Colon (tissue), 2 donors: ENCODE data around the gene ONECUT3.
"Not testable (repeated sequence)": the region's sequence is repeated elsewhere in the genome, so short reads cannot be mapped to it uniquely, and the experiment has no call there.

Experiments
- FAIRE-seq: peaks from 2 replicates; lab custom pipeline; 2012; peaks lifted over from hg19 to GRCh38; lab: Jason Lieb, UNC
- donor health status: control.
- donor health status: control.

The ONECUT3 gene

DNA sequence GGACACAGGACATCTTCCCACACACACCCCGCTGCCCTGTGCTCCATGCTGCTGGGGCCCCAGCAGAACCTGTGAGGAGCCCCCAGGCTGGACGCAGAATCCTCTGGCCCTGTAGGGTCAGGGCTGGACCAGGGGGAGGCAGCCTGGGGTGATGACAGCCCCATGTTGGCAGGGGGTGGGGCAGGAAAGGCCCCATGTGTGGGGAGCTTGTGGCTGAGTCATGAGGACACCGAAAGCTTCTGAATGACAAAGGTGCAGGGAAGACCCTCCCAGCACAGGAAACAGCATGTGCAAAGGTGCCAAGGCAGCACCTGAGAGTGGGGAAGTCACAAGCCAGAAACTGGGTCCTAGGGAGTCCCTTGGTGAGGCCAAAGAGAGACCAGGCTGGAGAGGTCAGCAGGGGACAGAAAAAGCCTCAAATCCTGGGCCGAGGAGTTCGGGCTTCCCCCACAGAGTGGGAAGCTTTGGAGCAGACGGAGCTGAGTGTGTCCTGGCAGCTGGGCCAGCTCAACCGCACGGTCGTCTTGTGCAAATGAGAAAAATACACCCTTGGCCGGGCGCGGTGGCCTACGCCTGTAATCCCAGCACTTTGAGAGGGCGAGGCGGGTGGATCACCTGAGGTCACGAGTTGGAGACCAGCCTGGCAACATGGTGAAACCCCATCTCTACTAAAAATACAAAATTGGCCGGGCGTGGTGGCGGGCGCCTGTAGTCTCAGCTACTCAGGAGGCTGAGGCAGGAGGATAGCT lies 41.3 kb downstream of the ONECUT3 start:
- no peak for FAIRE-seq

DNA sequence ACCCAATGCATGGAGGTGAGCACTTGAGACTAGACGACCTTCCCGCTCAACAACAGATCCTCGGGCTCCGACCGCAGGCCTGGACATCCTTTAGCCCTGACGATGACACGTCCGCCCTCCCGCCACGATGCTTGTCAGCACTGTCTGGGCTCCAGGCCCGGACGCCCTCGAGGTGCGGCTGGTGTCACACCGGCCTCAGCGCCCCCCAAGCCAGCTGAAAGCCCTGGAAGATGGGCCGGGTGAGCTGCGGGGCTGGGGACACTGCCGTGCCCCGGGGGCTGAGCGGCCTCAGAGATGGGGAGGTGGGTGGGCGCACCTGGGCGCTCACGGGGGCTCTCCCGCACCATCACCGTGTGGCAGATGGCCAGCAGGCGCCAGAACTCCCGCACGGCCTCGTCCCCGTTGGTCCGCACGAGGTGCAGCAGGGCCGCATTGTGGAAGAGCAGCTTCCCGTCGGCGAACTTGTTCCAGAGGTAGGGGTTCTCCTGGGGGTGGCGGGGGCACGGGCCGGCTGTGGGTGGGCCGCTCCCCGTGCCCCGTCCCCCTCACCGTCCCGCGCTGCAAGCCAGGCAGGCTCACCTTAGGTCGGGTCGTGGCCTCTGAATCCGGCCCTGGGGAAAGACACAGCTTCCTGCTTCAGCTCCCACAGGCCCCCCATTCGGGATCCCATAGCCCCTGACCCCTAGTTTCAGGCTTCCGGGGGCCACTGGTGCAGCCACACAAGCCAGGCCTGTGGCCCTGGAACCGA lies 43.3 kb downstream of the ONECUT3 start:
- no peak for FAIRE-seq

DNA sequence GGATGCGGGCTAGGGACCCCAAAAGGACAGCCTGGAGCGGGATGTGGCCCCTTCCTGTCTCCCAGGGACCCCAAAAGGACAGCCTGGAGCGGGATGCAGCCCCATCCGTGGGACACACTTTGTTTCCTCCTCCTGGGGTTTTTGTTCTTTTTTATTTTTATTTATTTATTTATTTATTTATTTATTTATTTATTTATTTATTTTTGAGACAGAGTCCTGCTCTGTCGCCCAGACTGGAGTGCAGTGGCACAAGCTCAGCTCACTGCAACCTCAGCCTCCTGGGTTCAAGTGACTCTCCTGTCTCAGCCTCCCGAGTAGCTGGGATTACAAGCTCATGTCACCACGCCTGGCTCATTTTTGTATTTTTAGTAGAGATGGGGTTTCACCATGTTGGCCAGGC lies 44.0 kb downstream of the ONECUT3 start:
- not testable (repeated sequence) for FAIRE-seq

DNA sequence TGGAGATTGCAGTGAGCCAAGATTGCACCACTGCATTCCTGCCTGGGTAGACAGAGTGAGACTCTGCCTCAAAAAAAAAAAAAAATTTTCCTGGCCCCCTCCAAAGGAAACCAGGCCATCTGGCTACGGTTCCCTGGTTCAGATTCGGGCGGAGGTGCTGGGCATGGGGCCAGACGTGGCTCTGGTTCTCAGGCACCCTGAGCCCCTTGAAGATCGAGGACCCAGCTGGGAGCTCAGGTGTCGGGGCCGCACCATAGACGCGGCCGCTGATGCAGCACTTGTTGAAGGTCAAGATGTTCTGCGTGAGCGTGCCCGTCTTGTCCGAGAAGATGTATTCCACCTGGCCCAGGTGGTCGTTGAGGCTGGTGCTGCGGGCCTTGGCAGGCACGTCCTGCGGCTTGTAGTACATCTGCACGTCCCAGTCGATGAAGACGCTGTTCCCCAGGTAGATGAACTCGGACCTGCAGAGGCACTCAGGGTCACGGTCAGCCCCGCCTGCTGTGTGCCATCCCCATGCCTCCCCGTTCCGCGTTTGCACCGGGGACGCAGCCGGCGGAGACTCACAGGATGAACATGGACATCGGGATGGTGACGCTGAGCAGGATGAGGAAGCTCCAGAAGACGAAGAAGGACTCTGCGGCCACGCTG lies 46.5 kb downstream of the ONECUT3 start:
- FAIRE-seq = no peak

DNA sequence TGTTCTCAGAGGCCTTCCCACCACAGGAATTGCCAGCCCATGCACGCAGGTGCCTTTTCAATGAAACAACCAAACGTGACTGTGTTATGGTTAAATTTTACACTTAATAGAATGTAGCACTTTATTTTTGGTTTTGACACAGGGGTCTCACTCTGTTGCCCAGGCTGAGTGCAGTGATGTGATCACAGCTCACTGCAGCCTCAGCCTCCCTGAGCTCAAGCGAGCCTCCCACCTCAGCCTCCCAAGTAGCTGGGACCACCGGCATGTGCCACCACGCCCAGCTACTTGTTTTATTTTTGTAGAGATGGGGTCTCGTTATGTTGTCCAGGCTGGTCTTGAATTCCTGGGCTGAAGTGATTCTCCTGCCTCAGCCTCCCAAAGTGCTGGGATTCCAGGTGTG lies 51.6 kb downstream of the ONECUT3 start:
- no peak for FAIRE-seq

DNA sequence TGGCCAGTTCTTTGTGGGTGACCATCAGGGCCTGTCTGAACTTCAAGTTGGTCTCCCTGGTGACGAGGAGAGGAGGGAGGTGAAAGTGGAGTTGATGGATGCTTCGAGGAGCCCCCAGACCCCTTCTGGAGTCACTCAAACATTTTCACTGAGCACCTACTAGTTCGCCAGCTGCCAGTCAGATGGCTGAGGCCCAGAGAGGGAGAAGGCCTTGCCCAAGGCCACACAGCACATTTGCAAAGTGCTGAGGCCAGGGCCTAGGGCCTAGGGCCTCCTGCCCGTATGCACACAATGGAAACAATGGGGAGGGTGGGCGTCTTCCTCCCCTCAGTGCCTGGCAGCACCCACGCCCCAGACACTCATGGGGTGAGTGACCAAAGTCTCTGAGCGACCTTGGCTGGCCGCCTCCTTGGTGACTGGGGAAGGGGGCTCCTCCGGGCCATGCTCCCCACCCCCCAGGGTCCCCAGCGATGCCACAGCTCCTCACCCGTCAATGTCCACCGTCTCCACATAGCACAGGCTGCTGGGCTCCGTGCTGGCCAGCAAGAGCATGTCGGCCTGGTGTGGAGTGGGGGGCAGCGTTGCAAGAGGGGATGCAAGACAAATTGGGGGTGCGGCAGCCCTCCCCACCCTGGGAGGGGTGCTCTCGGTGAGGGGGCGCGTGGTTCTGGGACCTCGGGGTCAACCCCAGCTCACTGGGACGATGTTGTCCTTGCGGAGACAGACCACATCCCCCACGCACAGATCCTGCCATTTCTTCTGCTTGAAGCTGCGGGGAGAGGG lies 52.3 kb downstream of the ONECUT3 start:
- FAIRE-seq = no peak

DNA sequence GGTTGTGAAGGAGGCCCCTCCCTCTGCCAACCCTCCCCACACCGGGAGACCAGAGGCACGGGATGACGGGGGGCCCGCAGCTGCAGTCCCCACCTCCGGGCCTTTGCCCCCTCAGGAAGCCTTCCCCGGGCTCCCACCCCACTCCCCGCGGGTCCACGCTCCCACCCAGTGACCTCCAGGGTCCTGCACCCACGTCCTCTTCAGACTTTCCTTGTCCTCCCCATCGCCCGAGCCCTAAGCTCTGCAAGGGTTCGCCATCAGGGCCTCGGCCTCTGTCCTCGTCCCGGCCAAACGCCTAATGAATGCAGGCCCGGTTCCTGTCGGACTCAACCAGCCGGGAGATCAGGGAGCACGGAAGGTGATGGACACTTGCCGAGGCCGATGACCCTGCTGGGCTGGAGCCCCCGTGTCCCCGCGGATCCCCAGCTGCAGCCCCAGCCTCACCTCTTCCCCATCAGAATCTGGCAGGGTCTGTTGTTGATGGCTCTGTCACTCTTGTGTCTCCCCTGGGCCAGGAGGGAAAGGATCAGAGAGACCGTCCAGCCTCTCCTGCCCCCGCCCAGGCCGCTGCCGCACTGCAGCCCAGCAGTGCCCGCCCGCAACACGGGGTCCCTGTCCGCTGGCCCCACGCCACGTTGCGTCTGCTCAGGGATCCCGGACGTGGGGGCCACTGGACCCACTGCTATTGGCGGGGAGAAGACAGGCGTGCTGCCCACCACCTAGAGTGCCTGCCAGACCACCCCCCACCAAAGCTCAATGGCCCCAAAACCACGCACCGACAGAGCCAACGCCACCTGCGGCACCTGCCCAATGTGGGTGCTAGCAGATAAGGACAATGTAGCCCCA lies 53.1 kb downstream of the ONECUT3 start:
- FAIRE-seq = no peak

DNA sequence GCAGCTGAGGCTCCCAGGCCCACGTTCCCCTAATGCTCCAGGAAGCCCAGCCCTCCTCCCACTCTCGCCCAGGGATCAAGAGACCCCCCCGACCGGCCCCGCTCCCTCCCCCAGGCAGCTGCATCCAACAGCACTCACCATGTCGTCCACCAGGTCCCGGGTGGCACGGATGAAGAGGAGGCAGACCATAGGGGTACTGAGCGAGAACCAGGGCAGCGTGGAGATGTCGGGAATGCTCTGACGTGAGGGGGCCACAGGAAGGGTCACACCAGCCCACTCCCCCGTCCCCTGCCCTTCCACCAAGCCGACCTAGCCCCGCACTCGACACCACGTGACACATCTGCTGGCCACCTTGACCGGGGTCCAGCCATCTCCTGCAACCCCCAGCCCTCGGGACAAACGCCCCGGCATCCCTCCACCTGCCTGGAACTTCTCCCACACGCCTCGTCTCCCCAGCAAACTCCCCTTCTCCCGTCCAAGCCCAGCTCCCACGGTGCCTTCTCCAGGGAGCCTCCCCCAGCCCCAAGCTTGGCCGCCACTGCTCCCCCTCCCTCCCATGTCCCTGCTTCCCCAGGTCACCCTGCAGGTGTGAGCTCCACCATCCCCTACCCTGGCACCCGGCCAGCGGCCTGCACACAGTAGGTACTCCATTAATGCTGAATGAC lies 53.9 kb downstream of the ONECUT3 start:
- no peak for FAIRE-seq

DNA sequence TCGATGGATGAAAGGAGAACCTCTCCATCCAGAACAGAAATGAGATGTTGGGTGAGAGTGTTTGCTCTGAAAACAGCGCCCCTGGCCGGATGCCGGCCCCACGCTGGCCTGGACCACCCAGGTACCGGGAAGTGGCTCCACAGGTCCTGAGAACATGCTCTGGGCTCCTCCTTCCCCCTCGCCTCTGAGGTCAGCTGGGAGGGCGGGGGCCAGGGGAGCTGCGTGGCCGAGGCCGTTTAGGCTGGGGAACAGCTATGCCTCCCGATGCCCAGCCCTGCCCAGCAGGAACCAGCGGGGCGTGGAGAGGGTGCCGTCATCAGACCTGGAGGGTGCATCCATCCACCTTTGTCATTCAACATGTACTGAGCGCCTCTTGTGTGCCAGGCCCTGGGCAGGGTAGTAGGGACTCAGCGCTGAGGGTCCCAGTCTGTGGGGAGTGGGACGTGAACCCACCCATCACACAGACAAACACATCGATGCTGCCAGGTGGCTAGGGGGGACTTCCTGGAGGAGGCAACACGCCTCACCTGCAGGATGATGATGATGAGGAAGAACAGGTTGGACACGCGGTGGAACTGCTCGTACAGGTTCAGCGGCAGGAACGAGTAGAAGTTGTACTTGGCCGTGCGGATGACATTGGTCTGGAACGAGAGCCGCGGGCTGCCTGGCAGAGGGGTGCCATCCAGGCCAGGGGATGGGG lies 54.5 kb downstream of the ONECUT3 start:
- FAIRE-seq = no peak

DNA sequence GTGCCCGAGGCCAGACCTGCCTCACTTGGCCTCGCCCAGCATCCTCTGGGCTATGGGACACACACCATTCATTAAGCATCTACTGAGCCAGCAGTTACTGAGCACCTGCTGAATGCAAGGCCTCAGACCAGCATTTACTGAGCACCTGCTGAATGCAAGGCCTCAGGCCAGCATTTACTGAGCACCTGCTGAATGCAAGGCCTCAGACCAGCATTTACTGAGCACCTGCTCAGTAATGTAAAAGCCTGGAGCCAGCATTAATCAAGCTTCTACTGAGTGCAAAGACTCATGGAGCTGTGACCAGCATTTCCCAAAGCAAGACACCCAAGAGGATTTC lies 55.1 kb downstream of the ONECUT3 start:
- FAIRE-seq = no peak

DNA sequence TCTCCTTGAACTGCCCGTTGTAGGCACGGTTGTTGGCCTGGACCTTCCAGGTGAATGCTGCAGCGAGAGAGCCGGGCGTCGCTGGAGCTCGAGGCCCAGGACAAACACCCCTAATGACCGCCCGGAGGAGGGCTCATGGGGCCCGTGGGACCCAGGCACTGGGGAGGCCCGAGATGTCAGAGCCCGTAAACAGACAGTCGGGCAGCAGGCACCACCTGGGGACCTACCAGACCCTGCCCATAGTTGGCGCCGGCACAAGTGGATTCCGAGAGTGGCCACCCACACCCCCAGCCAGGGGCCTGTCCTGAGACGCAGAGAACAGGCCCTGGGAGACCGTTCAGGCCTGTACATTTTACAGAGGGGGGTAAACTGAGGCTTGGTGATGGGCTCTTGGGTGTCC lies 56.4 kb downstream of the ONECUT3 start:
- FAIRE-seq = no peak

DNA sequence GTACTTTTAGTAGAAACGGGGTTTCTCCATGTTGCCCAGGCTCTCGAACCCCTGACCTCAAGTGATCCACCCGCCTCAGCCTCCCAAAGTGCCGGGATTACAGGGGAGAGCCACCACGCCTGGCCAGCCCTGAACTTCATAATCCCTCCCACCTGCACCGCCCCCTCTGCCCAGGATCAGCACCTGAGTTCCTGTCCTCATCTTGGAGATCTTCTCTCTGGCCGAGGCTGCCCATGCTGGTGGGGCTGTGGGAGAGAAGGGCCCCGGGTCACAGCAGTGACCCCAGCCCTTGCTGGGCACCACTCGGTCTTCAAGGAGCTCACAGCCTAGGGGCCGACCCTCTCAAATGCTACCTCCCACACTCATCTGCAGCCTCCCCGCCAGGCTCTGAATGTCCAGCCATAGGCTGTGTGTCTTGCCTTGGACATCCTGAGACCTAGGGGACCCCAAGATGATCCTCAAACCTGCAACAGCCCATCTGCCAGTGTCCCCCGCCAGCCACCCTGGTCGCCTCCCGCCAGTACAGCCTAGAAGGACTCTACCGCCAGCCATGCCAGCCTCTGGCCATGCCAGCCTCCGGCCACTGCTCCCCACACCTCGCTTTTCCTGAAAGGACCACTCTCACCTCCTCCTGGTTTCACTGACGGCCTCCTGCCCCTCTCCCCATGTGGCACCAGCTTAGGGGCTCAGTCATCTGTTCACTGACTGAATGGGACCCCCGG lies 57.3 kb downstream of the ONECUT3 start:
- FAIRE-seq = no peak

DNA sequence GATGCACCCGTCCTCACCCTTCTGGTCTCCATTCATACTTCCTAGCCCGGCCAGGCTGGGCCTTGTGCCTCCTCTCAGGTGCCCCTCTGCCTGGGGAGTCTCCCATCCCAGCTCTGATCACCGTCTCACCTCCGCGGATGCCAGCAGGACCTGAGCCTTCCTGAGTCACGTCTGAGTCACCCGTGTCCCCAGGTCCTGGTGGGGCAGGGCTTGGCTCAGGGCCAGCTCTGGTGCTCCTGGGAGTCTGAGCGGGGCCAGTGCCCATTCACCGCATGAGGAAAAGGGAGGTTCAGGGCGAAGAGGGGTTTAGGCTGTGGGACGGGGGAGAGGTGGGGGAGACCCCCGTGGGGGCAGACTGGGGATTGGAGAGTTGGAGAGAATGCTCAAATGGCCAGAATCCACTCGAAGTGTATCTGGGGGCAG lies 58.2 kb downstream of the ONECUT3 start:
- no peak for FAIRE-seq

DNA sequence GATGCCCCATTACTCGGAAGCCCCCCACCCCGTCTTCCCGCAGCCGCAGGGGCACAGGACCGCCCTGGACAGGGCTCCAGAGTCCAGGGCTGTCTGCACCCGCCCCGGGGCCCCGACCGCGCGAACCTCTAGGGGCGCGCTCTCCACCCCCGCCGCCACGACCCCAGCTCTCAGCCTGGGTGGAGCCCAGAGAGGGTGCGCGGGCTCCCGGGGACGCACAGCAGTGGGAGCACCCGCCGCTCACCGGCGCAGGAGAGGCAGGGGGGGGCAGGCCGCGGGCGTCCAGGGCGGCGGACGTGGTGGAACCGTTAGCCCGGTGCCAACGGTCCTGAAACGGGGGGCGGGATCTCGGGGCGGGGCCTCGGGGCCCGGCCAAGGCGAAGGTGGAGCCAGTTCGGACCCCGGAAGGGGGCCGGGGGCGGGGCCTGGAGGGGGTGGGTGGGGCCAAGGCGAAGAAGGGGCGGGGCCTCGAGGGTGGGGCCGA lies 58.7 kb downstream of the ONECUT3 start, which contains the start of gene ATP8B3:
TSS of gene ATP8B3 (minus strand) at position 335 of the 484 bp plus-strand sequence. CDS start 540 bp downstream, outside the sequence.
- no peak for FAIRE-seq

DNA sequence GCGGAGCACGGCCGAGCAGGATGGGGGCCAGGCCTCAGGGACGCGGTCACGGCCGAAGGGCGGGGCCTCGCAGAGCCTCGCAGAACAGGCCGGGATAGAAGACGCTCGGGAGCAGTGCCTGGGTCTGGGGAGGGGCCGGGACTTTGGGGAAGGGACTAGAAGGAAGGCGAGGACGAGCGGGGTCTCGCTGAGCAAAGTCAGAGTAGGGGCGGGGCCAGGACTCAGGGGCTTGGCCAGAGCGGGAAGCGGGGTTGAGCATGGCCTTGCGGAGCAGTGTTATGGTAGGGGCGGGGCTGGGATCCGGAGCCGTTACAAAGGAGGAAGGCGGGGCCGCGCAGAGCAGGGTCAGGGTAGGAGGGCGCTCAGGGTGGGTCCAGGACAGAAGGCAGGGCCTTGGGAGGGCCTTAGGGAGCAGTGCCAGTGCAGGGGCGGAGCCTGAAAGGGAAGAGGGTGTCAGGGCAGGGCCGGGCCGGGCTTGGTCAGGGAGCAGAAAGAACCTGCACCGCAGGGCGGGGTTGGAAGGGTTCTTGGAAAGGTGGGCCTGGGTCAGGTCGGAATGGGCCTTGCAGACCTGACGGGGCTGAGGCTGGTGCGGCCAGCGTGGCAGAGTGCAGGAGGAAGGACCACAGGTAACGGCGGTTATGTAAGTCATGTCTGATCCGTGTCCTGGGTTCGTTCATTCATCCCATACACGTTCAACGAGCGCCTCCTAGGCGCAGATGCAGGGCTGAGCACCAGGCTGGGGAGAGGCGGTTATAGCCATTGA lies 59.3 kb downstream of the ONECUT3 start:
- FAIRE-seq = no peak

DNA sequence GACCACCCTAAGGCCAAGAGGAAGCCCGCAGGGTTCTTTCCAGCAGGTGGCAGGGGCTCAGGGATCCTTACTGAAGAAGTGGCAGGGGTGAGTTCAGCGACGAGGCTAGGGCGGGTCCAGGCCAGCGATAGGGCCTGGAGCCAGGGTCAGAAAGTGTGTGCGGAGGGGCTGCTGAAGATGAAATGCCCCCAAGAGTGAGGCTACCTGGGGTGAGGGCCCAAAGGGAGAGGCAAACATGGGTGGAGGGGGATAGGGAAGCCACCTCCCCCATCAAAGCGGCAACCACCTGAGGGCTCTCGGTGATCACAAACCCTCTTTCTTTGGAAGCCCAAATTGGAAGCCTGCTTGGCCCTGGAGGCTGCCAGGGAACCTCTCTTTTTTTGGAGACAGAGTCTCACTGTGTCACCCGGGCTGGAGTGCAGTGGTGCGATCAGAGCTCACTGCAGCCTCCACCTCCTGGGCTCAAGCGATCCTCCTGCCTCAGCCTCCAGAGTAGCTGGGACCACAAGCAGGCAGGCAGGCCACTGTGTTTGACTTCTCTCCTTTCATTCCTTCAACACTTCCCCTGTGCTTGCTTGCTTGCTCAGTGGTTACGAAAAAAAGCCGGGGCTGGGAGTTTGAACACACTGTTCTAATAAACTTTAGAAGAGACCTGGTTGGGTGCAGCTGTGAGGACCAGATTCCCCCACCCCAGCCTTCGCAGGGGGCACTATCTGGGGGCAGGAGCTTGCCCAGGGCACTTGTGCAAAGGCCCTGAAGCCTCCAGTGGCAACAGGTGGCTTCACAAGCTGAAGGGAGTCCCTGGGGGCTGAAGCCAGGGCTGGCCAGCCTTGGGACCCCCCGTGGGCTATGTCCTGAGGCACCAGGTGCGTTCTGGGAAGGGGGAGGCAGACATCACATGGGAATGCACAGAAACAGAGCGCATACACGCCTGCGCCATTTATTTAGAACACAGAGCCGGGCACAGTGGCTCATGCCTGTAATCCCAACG lies 60.2 kb downstream of the ONECUT3 start:
- FAIRE-seq = no peak

DNA sequence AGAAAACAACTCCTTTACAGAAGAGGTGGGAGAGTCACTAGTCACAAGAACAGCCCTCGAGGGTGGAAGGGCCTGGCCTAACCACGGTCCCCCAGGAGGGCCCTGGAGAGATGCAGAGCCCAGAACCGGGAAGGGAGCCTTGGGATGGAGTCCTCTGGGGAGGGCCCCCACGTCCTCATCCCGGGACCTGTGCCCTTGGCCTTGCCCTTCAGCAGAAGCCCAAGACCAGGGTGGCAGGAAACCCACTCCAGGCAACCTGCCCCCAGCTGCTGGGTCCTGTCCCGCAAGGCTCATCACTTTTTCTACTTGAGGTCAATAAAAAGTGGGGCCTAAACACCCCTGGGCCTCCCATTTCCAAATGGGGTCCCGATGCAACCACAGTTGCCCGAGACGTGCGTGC lies 61.1 kb downstream of the ONECUT3 start:
- FAIRE-seq = no peak
